ENCODE results near the gene ESRRB.

DNA sequence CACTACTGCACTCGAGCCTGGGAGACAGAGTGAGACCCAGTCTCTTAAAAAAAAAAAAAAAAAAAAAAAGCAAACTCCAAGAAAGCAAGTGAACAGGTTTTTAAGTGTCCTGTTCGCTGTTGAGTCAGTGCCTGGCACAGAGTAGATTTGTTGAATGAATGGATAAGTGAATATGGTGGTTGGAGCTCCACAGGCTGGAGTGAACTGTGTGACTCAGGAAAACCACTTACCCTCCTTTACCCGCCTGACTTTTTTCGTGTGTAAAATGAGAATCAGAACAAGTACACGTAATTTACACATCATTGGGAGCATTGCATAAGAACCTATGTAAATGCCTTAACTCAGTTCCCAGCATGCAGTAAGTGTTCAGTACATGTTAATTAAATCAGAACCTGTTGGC lies 24.0 kb upstream of the ESRRB start:
- TF ChIP-seq EP300 (IDR thresholded peaks at IDR 0.05) (no peak), POLR2AphosphoS5 (IDR thresholded peaks at IDR 0.05) (no peak), POLR2A (IDR thresholded peaks at IDR 0.05) (no peak)
- TF ChIP-seq, protein P1, sequence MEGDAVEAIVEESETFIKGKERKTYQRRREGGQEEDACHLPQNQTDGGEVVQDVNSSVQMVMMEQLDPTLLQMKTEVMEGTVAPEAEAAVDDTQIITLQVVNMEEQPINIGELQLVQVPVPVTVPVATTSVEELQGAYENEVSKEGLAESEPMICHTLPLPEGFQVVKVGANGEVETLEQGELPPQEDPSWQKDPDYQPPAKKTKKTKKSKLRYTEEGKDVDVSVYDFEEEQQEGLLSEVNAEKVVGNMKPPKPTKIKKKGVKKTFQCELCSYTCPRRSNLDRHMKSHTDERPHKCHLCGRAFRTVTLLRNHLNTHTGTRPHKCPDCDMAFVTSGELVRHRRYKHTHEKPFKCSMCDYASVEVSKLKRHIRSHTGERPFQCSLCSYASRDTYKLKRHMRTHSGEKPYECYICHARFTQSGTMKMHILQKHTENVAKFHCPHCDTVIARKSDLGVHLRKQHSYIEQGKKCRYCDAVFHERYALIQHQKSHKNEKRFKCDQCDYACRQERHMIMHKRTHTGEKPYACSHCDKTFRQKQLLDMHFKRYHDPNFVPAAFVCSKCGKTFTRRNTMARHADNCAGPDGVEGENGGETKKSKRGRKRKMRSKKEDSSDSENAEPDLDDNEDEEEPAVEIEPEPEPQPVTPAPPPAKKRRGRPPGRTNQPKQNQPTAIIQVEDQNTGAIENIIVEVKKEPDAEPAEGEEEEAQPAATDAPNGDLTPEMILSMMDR (IDR thresholded peaks at IDR 0.05), result no peak

Data from gastroesophageal sphincter (tissue), 3 donors.